GM12874 (cell line): ENCODE measurements around the gene PTF1A.

Experiments
- CTCF ChIP-seq: IDR thresholded peaks from 2 replicates; pipeline ENCODE4 v1.5.1; 2011; ENCODE audit warnings: low read depth, mild to moderate bottlenecking, control low read depth, low read length, moderate library complexity; ENCODE audit not compliant: insufficient read depth

The PTF1A gene

GRCh38 chr10:23173214-23174073 is 18.7 kb upstream of the PTF1A start:
- TF ChIP-seq CTCF: no peak

GRCh38 chr10:23174074-23174976 is 17.8 kb upstream of the PTF1A start:
- TF ChIP-seq CTCF: no peak

GRCh38 chr10:23174977-23175512 is 17.1 kb upstream of the PTF1A start:
- no peak for TF ChIP-seq CTCF

GRCh38 chr10:23186178-23186577 is 5.9 kb upstream of the PTF1A start:
- TF ChIP-seq CTCF: no peak

- no peak for TF ChIP-seq CTCF
Measured at GRCh38 chr10:23186697-23187096, 5.4 kb upstream of the PTF1A start.

- TF ChIP-seq CTCF: no peak
Measured at GRCh38 chr10:23187155-23187554, 5.0 kb upstream of the PTF1A start.

- no peak for TF ChIP-seq CTCF
Measured at GRCh38 chr10:23189024-23189423, 3.1 kb upstream of the PTF1A start.
